Subcutaneous adipose tissue (tissue), 4 donors: ENCODE measurements around the gene MRFAP1. TPM values are rescaled to one million over a fixed set of nuclear protein-coding genes. Genes with fewer than 3 reads are reported as not detected.

Source experiments
- total RNA-seq, 4 donors: library from RNA; depleted of rRNA; stranded (reverse); fragments of >200 nt; gene quantifications; one replicate each; pipeline ENCODE4 v1.1.0, GENCODE V29; 2016
- TF ChIP-seq, protein P1 (sequence below): fragments of 450-650 bp; IDR thresholded peaks from one replicate; pipeline ENCODE4 v1.5.1; 2016; ENCODE audit warnings: low read depth, mild to moderate bottlenecking, control low read depth, antibody characterized with exemption, moderate library complexity

Gene MRFAP1
- total RNA-seq, 4 donors from 2014 or later = 142 to 179 (median 163) TPM

DNA sequence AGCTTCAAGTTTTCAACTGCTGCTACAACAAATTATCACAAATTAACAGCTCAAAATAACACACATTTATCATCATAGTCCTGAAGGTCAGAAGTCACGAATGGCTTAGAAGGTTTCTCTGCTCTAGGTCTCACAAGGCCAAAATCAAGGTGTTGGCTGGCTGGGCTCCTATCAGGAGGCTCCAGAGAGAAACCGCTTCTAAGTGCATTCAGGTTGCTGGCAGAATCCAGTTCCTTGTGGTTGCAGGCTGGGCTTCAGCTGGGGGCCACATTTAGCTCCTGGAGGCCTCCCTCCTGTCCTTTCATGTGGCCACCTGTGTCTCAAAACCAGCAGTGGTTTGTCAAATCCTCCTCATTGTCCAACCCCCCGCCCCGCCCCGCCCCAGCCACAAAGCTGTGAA, 15.4 kb downstream of the MRFAP1 start:
- TF ChIP-seq, protein P1, sequence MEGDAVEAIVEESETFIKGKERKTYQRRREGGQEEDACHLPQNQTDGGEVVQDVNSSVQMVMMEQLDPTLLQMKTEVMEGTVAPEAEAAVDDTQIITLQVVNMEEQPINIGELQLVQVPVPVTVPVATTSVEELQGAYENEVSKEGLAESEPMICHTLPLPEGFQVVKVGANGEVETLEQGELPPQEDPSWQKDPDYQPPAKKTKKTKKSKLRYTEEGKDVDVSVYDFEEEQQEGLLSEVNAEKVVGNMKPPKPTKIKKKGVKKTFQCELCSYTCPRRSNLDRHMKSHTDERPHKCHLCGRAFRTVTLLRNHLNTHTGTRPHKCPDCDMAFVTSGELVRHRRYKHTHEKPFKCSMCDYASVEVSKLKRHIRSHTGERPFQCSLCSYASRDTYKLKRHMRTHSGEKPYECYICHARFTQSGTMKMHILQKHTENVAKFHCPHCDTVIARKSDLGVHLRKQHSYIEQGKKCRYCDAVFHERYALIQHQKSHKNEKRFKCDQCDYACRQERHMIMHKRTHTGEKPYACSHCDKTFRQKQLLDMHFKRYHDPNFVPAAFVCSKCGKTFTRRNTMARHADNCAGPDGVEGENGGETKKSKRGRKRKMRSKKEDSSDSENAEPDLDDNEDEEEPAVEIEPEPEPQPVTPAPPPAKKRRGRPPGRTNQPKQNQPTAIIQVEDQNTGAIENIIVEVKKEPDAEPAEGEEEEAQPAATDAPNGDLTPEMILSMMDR = no peak

DNA sequence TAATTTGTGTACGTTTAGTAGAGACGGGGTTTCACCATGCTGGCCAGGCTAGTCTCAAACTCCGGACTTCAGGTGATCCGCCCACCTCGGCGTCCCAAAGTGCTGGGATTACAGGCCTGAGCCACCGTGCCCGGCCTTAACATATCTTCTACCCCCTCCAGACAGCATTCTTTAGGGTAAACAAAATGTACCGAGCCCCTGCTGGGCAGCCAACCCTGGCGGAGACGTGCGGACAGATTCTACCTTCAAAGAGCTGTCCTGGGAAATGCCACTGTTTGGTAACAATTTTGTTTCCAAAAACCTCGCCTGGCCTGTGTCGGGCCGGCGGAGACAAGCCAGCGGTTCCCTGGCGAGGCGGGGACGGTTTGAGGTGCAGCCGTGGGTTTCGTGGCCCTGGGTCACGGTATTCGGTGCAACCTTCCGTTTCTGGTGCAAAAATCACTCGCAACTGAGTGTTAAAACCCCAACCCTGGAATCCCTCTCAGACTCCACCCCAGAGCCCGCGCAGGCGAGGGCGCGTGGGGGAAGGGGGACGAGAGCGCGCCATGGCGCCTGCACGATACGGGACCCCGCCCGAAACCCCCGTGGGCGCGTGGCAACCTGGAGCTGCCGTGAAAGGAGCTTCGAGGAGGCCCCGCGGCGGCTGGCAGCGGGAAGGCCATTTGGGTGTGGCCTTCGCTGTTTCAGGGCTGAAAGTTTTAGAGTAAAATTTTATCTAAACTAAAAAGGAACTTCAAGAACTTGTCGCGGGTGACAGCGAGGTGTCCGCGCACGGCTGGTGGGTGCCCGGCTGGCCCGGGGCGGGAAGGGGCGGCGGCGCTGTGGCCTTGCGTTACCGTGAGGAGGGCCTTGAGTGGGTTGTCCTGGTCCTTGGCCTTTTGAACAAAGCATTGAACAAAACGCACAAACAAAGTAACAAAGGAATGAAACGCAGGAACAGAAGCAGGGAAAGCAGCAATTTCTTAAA, 17.0 kb downstream of the MRFAP1 start:
- TF ChIP-seq, protein P1 = no peak

DNA sequence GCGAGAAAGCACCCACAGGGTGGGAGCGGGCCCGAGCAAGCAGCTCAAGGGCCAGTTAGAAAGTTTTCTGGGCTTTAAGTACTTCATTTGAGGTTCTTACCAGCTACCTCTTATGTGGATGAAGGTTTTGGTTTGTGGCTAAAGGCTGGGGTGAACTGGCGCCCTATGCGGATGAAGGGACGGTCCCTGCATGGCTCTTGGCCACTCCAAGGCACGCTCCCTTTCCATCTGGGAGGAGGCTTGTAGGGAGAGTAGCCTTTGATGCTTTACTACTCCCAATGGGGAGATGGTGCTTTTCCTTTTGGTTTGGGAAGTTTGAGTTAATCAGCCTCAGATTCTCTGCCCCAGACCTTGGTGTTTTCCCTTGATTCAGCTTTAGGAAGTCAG, 17.7 kb downstream of the MRFAP1 start:
- TF ChIP-seq, protein P1 = no peak

DNA sequence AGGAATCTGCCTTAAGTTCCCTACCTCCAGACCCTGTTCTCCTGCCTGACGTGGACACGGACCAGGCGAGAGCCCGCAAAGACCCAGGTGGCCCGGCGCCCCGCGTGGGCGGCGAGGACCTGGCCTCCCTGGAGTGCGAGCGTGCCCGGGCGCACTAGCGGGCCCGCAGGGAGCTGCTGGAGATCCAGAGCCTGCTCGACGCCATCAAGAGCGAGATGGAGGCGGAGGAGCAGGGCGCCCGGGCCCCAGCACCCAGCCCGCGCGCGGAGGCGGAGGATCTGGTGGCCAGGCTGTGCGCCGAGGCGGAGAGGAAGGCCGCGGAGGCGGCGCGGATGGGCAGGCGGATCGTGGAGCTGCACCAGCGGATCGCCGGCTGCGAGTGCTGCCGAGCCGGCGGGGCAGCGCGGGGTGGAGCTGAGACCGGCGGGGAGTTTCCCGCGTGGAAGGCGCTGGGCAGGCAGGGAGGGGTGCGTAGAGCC, 18.2 kb downstream of the MRFAP1 start:
- TF ChIP-seq, protein P1 = no peak

DNA sequence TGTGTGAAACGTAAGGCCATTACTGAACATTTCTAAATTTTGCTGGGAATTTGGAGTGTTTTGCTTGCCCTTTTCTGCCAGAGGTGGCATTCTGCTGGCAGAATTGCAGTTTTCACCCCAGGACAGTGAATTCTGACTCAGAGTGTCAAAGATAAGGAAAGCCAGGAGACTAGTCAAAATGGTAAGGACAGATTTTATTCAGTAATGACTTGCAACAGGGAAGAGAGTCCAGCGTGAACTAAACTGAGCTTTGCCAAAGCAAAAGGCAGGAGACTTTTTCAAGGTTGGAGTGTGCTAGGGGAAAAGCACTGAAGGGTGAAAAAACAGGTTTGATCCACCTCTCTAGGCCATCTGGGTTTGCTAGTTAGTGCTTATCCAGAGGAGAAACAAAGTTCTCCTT, 19.4 kb downstream of the MRFAP1 start:
- TF ChIP-seq, protein P1 = no peak

DNA sequence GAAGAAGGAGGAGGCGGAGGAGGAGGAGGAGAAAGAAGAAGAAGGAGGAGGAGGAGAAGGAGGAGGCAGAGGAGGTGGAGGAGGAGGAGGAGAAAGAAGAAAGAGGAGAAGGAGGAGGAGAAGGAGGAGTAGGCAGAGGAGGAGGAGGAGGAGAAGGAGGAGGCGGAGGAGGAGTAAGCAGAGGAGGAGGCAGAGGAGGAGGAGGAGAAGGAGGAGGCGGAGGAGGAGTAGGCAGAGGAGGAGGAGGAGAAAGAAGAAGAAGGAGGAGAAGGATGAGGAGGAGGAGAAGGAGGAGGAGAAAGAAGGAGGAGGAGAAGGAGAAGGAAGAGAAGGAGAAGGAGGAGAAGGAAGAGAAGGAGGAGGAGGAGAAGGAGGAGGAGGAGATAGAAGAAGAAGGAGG, 19.9 kb downstream of the MRFAP1 start:
- TF ChIP-seq, protein P1 = no peak

DNA sequence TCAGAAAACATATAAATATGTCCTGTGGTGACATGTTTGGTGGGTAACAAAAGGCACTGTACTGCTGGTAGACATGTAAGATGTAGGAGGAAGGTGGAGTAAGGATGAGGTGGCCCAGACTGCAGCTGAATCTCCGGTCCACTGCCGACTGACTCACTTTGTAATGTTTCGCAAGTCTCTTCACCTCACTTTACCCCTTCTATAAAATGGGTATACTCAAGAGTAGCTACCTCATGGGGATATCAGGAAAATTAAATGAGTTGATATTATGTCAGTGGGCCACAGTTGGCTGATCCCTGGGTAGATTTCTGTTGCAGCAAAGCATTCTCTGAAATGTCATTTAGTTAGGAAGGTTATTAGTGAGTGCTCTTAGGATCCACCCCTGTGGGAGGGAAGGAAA, 22.1 kb downstream of the MRFAP1 start:
- TF ChIP-seq, protein P1 = no peak
